ENCODE data around the gene ESR1.

Gene ESR1

DNA sequence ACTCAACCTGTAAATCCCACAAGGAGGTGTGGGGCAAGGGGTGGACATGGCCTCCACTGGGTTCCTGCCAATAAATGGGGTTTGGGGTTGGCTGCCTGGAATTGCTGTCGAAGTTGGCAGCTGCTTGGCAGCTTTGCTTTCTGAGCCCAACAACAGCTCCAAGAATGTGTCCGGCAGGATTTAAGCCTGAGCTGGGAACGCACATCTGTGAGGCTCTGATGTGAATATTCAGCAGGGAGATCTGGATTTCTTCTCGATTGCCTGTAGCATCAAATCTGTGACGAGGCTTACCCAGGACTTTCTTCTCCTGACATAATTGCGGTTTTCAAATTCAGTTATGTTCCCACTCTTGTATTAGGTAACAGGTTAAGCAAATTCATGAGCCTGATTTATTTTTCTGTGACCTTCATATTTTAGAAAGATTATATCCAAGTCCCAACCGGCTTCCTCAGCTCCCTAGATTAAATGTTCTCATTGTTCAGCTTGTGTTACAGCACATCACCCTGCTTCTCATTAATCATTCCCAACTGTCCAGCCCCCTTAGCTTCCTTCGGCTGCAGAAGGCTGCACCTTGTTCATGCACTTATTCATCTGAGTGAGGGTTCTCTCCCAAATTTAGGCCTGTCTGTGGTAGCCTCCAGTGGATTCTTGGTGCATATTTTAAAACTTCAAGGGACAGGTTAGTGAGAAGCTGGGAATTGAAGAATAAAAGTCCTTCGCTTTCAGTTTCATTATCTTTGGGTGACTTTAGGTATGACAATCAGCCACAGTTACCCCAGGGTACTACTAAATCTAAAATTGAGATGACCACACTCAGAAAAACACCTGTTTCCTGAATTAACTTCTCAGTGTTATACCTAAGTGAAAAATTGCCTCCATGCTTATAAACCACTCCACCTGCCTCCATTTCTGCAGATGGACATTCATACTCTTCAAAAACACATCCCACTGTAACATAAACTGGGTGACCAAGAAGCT lies 310.0 kb downstream of the ESR1 start:
- no peak overlapping the region for H3K27ac ChIP-seq
- no peak for TF ChIP-seq ZFX (IDR thresholded peaks at IDR 0.05)
- TF ChIP-seq, protein P1, sequence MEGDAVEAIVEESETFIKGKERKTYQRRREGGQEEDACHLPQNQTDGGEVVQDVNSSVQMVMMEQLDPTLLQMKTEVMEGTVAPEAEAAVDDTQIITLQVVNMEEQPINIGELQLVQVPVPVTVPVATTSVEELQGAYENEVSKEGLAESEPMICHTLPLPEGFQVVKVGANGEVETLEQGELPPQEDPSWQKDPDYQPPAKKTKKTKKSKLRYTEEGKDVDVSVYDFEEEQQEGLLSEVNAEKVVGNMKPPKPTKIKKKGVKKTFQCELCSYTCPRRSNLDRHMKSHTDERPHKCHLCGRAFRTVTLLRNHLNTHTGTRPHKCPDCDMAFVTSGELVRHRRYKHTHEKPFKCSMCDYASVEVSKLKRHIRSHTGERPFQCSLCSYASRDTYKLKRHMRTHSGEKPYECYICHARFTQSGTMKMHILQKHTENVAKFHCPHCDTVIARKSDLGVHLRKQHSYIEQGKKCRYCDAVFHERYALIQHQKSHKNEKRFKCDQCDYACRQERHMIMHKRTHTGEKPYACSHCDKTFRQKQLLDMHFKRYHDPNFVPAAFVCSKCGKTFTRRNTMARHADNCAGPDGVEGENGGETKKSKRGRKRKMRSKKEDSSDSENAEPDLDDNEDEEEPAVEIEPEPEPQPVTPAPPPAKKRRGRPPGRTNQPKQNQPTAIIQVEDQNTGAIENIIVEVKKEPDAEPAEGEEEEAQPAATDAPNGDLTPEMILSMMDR (conservative IDR thresholded peaks at IDR 0.05): no peak

GRCh38 chr6:152118224-152118623 lies 310.7 kb downstream of the ESR1 start:
- no peak for TF ChIP-seq ZFX (IDR thresholded peaks at IDR 0.05)
- TF ChIP-seq, protein P1 (conservative IDR thresholded peaks at IDR 0.05): no peak
- H3K27ac ChIP-seq: no peak overlapping the region

- TF ChIP-seq, protein P1 (conservative IDR thresholded peaks at IDR 0.05): no peak; the same call in 1 of the 2 replicates
- no peak for TF ChIP-seq ZFX (IDR thresholded peaks at IDR 0.05)
- H3K27ac ChIP-seq: no peak overlapping the region
These were observed 311.2 kb downstream of the ESR1 start for GRCh38 chr6:152118678-152119077.

- TF ChIP-seq, protein P1 (conservative IDR thresholded peaks at IDR 0.05): no peak
- no peak for TF ChIP-seq ZFX (IDR thresholded peaks at IDR 0.05)
- H3K27ac ChIP-seq: no peak overlapping the region
These were observed 312.3 kb downstream of the ESR1 start for GRCh38 chr6:152119831-152120230.

DNA sequence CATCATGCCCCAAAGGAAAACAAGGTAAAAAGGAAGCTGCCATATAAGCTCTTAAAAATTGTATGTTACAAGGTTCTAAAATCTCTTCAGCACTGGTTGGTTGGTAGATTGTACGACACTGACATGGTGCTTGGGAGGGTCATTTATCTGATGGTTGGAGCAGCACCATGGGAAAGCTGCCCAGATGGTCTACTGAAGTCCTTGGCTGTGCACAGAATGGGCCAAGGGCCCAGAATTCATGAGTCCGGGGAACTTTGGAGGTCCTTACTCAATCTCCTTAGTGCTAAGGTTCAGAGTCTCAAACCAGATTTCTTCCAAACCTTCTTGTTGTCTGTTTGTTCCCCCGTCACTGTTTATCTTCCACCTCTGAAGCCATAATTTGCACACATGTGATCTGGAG lies 314.4 kb downstream of the ESR1 start:
- TF ChIP-seq, protein P1 (conservative IDR thresholded peaks at IDR 0.05): no peak
- no peak for TF ChIP-seq ZFX (IDR thresholded peaks at IDR 0.05)
- H3K27ac ChIP-seq: no peak overlapping the region

GRCh38 chr6:152122434-152122833 lies 315.0 kb downstream of the ESR1 start:
- no peak overlapping the region for H3K27ac ChIP-seq
- TF ChIP-seq ZFX (IDR thresholded peaks at IDR 0.05): no peak
- TF ChIP-seq, protein P1 (conservative IDR thresholded peaks at IDR 0.05): no peak

GRCh38 chr6:152123076-152123475 lies 315.6 kb downstream of the ESR1 start:
- H3K27ac ChIP-seq: no peak overlapping the region
- TF ChIP-seq, protein P1 (conservative IDR thresholded peaks at IDR 0.05): no peak
- TF ChIP-seq ZFX (IDR thresholded peaks at IDR 0.05): no peak

Data from C4-2B (cell line).